ENCODE measurements around the gene ORM2.

The ORM2 gene

GRCh38 chr9:114370251-114370967, 40.7 kb downstream of the ORM2 start:
- H3F3A ChIP-seq (ENCODE audit: insufficient read depth, low read length), result peaks cover 78% of the 10 kb centered on the region
- peaks cover 66% of the 10 kb centered on the region for H3K79me2 ChIP-seq (ENCODE audit: low read length)
- no peak for DNase-seq
- no peaks in the 10 kb centered on the region for H3K9me2 ChIP-seq (replicated peaks; ENCODE audit: insufficient read depth, low read length)
- H4K20me1 ChIP-seq (ENCODE audit: insufficient read depth, low read length), result no peaks in the 10 kb centered on the region
- H3K36me3 ChIP-seq (replicated peaks; ENCODE audit: insufficient read depth, low read length), result 0 out of 2 replicates have a peak, but pooled peaks cover 9% of the 10 kb centered on the region
- no peaks in the 10 kb centered on the region for H3K27me3 ChIP-seq (replicated peaks; ENCODE audit: insufficient read depth, low read length)
- no peak for TF ChIP-seq CTCF (IDR thresholded peaks at IDR 0.05; ENCODE audit: low read length)
- TF ChIP-seq EZH2phosphoT487 (IDR thresholded peaks at IDR 0.05; ENCODE audit: low read length), result no peak
- no peak for TF ChIP-seq EZH2 (optimal IDR thresholded peaks at IDR 0.05; ENCODE audit: low read depth, low read length)
- no peak overlapping the region for H3K9ac ChIP-seq (ENCODE audit: low read length)
- H2AFZ ChIP-seq (ENCODE audit: low read length), result no peak overlapping the region
- no peak overlapping the region for H3K4me3 ChIP-seq (ENCODE audit: low read length)
- H3K9me3 ChIP-seq (replicated peaks; ENCODE audit: insufficient read depth, low read length), result no peaks in the 10 kb centered on the region
- no peak overlapping the region for H3K4me2 ChIP-seq (ENCODE audit: low read depth, low read length)
- peaks cover 96% of the 10 kb centered on the region for H3K4me1 ChIP-seq (ENCODE audit: low read length)
- peak overlapping the region; percentile 98; the same call in 1 of the 2 replicates for H3K27ac ChIP-seq (ENCODE audit: low read length)

- no peaks in the 10 kb centered on the region for H3K9me2 ChIP-seq (replicated peaks; ENCODE audit: insufficient read depth, low read length)
- no peaks in the 10 kb centered on the region for H4K20me1 ChIP-seq (ENCODE audit: insufficient read depth, low read length)
- H3K4me3 ChIP-seq (ENCODE audit: low read length), result no peak overlapping the region
- TF ChIP-seq EZH2 (optimal IDR thresholded peaks at IDR 0.05; ENCODE audit: low read depth, low read length) (no peak), CTCF (IDR thresholded peaks at IDR 0.05; ENCODE audit: low read length) (no peak)
- H3K9me3 ChIP-seq (replicated peaks; ENCODE audit: insufficient read depth, low read length), result no peaks in the 10 kb centered on the region
- peaks cover 76% of the 10 kb centered on the region for H3F3A ChIP-seq (ENCODE audit: insufficient read depth, low read length)
- no peaks in the 10 kb centered on the region for H3K27me3 ChIP-seq (replicated peaks; ENCODE audit: insufficient read depth, low read length)
- peaks cover 67% of the 10 kb centered on the region for H3K79me2 ChIP-seq (ENCODE audit: low read length)
- no peak overlapping the region for H3K9ac ChIP-seq (ENCODE audit: low read length)
- peaks cover 91% of the 10 kb centered on the region for H3K4me1 ChIP-seq (ENCODE audit: low read length)
- H3K27ac ChIP-seq (ENCODE audit: low read length), result peak overlapping the region; percentile 98; the same call in 1 of the 2 replicates
- no peak overlapping the region for H3K4me2 ChIP-seq (ENCODE audit: low read depth, low read length)
- no peak for DNase-seq
- H3K36me3 ChIP-seq (replicated peaks; ENCODE audit: insufficient read depth, low read length), result 0 out of 2 replicates have a peak, but pooled peaks cover 9% of the 10 kb centered on the region
- H2AFZ ChIP-seq (ENCODE audit: low read length), result no peak overlapping the region
These were observed 41.3 kb downstream of the ORM2 start for GRCh38 chr9:114370968-114371320.

- Histone ChIP-seq H3K4me2 (ENCODE audit: low read depth, low read length) (peak overlapping the region; percentile 87; the same call in 1 of the 2 replicates), H3K9ac (ENCODE audit: low read length) (peak overlapping the region; percentile 79), H2AFZ (ENCODE audit: low read length) (no peak overlapping the region), H3F3A (ENCODE audit: insufficient read depth, low read length) (peaks cover 73% of the 10 kb centered on the region), H3K9me2 (replicated peaks; ENCODE audit: insufficient read depth, low read length) (no peaks in the 10 kb centered on the region), H3K27ac (ENCODE audit: low read length) (peak overlapping the region; percentile 98), H4K20me1 (ENCODE audit: insufficient read depth, low read length) (no peaks in the 10 kb centered on the region), H3K9me3 (replicated peaks; ENCODE audit: insufficient read depth, low read length) (no peaks in the 10 kb centered on the region), H3K4me1 (ENCODE audit: low read length) (peaks cover 86% of the 10 kb centered on the region), H3K4me3 (ENCODE audit: low read length) (no peak overlapping the region; the same call in 1 of the 2 replicates), H3K79me2 (ENCODE audit: low read length) (peaks cover 70% of the 10 kb centered on the region), H3K36me3 (replicated peaks; ENCODE audit: insufficient read depth, low read length) (0 out of 2 replicates have a peak, but pooled peaks cover 9% of the 10 kb centered on the region), H3K27me3 (replicated peaks; ENCODE audit: insufficient read depth, low read length) (no peaks in the 10 kb centered on the region)
- TF ChIP-seq EZH2phosphoT487 (IDR thresholded peaks at IDR 0.05; ENCODE audit: low read length) (no peak), EZH2 (optimal IDR thresholded peaks at IDR 0.05; ENCODE audit: low read depth, low read length) (no peak), CTCF (IDR thresholded peaks at IDR 0.05; ENCODE audit: low read length) (no peak)
- DNase-seq, result no peak
These were observed 41.8 kb downstream of the ORM2 start for GRCh38 chr9:114371343-114371944.
